CD4-positive, alpha-beta T cell treated with Interleukin-2 at 100 ng/mL for 4 hours (primary cell): ENCODE data around the gene RNF123.
A peak's percentile ranks its signal among the peaks of the same experiment; 100 is the strongest.

Source experiments
- DNase-seq: peaks from one replicate; pipeline ENCODE4 v3.0.0-alpha.2; 2020; ENCODE audit warnings: low spot score

RNF123 gene

GRCh38 chr3:49658711-49659110, 30.6 kb upstream of the RNF123 start:
- no peak for DNase-seq

- no peak for DNase-seq
Observed at GRCh38 chr3:49659756-49660155, 29.6 kb upstream of the RNF123 start.

GRCh38 chr3:49661281-49661680, 28.1 kb upstream of the RNF123 start:
- DNase-seq, result no peak

GRCh38 chr3:49662021-49662420, 27.3 kb upstream of the RNF123 start:
- no peak for DNase-seq

GRCh38 chr3:49662720-49663413, 26.5 kb upstream of the RNF123 start:
- DNase-seq, result no peak

- no peak for DNase-seq
Observed at GRCh38 chr3:49663831-49664230, 25.5 kb upstream of the RNF123 start.

GRCh38 chr3:49664300-49664699, 25.1 kb upstream of the RNF123 start:
- DNase-seq, result no peak

- no peak for DNase-seq
Observed at GRCh38 chr3:49665822-49666519, 23.4 kb upstream of the RNF123 start.

- DNase-seq, result no peak
Observed at GRCh38 chr3:49666592-49666991, 22.8 kb upstream of the RNF123 start.

- DNase-seq, result no peak
Observed at GRCh38 chr3:49667701-49668413, 21.5 kb upstream of the RNF123 start.

- DNase-seq, result no peak
Observed at GRCh38 chr3:49668414-49668797, 21.0 kb upstream of the RNF123 start.

GRCh38 chr3:49668861-49669260, 20.5 kb upstream of the RNF123 start:
- no peak for DNase-seq

- no peak for DNase-seq
Observed at GRCh38 chr3:49669352-49669751, 20.0 kb upstream of the RNF123 start.

- no peak for DNase-seq
Observed at GRCh38 chr3:49670940-49671290, 18.4 kb upstream of the RNF123 start.

- peak; percentile 76 for DNase-seq
Observed at GRCh38 chr3:49671291-49672288, 17.8 kb upstream of the RNF123 start.

- no peak for DNase-seq
Observed at GRCh38 chr3:49673121-49673714, 16.1 kb upstream of the RNF123 start.

GRCh38 chr3:49673715-49674496, 15.5 kb upstream of the RNF123 start, which contains the start of gene APEH:
Gene APEH (plus strand): TSS chr3:49674351. CDS start chr3:49674402, 51 bp downstream.
- peak; percentile 98 for DNase-seq

- DNase-seq, result no peak
Observed at GRCh38 chr3:49674497-49674983, 14.8 kb upstream of the RNF123 start.

GRCh38 chr3:49675912-49676311, 13.4 kb upstream of the RNF123 start:
- DNase-seq, result no peak

- DNase-seq, result no peak
Observed at GRCh38 chr3:49680493-49681231, 8.7 kb upstream of the RNF123 start.
